ENCODE results near the gene C19orf18.

DNA sequence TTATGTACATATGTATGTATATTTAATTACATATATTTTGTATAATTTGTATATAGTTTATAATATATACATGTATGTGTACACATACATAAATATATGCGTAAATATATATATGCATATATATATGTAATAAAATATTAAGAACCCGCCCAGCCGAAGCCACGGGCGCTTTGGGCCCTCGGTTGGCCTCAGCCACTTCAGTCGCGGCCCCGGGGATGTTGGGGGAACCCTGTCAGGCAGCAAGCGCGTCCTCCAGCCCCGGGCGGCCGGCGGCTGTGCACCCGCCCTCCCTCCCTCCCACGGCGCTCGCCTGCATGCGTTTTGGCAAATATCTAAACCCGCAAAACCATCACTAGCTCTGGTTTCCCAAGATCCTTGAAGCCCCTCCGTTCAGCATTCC is 36.2 kb upstream of the C19orf18 start:
- TF ChIP-seq, protein P1, sequence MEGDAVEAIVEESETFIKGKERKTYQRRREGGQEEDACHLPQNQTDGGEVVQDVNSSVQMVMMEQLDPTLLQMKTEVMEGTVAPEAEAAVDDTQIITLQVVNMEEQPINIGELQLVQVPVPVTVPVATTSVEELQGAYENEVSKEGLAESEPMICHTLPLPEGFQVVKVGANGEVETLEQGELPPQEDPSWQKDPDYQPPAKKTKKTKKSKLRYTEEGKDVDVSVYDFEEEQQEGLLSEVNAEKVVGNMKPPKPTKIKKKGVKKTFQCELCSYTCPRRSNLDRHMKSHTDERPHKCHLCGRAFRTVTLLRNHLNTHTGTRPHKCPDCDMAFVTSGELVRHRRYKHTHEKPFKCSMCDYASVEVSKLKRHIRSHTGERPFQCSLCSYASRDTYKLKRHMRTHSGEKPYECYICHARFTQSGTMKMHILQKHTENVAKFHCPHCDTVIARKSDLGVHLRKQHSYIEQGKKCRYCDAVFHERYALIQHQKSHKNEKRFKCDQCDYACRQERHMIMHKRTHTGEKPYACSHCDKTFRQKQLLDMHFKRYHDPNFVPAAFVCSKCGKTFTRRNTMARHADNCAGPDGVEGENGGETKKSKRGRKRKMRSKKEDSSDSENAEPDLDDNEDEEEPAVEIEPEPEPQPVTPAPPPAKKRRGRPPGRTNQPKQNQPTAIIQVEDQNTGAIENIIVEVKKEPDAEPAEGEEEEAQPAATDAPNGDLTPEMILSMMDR (IDR thresholded peaks at IDR 0.05 in 8 of 11, conservative IDR thresholded peaks at IDR 0.05 in 3 of 11) = no peak
- TF ChIP-seq POLR2A (IDR thresholded peaks at IDR 0.05) = no peak
